B cell (primary cell): ENCODE data around the gene AGXT2. TPM values are rescaled to one million over a fixed set of nuclear protein-coding genes. Genes with fewer than 3 reads are reported as not detected.

Experiments
- ATAC-seq: fragments of 200-7000 bp; cut with Tn5 transposase; one replicate; pipeline ENCODE4 v1.10.0; 2021; ENCODE audit warnings: low read depth, mild to moderate bottlenecking, moderate number of reproducible peaks, moderate library complexity
- CTCF ChIA-PET: fragments of 350-600 bp; sonication (Branson Sonifier 250); formaldehyde crosslinking; loops from one replicate; lab custom pipeline; 2021; ENCODE audit warnings: antibody characterized with exemption, inconsistent platforms; lab: Charles Lee
- POLR2A ChIA-PET: fragments of 350-600 bp; sonication (Branson Sonifier 250); formaldehyde crosslinking; loops from one replicate; lab custom pipeline; 2021; ENCODE audit warnings: antibody characterized with exemption; lab: Charles Lee
- DNase-seq: peaks from one replicate; pipeline ENCODE4 v3.0.0; 2013
- H2AFZ ChIP-seq: 2 replicates; pipeline ENCODE4 v1.6.1; 2012; ENCODE audit warnings: mild to moderate bottlenecking, low read depth, low read length; ENCODE audit not compliant: insufficient read depth, poor library complexity, severe bottlenecking
- H3K27ac ChIP-seq, 2 donors: 1 replicate in 1 of 2; 2 replicates in 1 of 2; pipeline ENCODE4 v1.5.1; 2012 to 2013; ENCODE audit warnings: low read length in 2 of 2, mild to moderate bottlenecking in 2 of 2, moderate library complexity in 1 of 2
- H3K27me3 ChIP-seq, 4 experiments: fragments of 200-600 bp in 1 of 4; sonication (generic) in 1 of 4; replicated peaks in 1 of 4; 1 replicate in 2 of 4; 2 replicates in 2 of 4; pipeline versions ENCODE4 v1.6.1 to v1.7.0; 2013 to 2016; ENCODE audit warnings: low read length in 3 of 4, mild to moderate bottlenecking in 2 of 4, mixed read lengths in 1 of 4, moderate library complexity in 1 of 4; ENCODE audit not compliant: insufficient read depth in 4 of 4, control insufficient read depth in 3 of 4; ENCODE audit errors: control extremely low read depth in 1 of 4
- H3K36me3 ChIP-seq, 2 experiments: replicated peaks in 1 of 2; 1 replicate in 1 of 2; 2 replicates in 1 of 2; pipeline versions ENCODE4 v1.6.1 to v1.7.1; 2013; ENCODE audit warnings: low read length in 1 of 2; ENCODE audit not compliant: insufficient read depth in 2 of 2, control insufficient read depth in 1 of 2; ENCODE audit errors: control extremely low read depth in 1 of 2, extremely low read depth in 1 of 2
- H3K4me1 ChIP-seq, 2 donors: fragments of 200-600 bp in 1 of 2; sonication (generic) in 1 of 2; 1 replicate in 1 of 2; 2 replicates in 1 of 2; pipeline versions ENCODE4 v1.5.1 to v1.6.1; 2013 to 2017; ENCODE audit warnings: low read length in 2 of 2; ENCODE audit not compliant: control insufficient read depth in 2 of 2, insufficient read depth in 2 of 2
- H3K4me2 ChIP-seq: replicated peaks from 2 replicates; pipeline ENCODE3; 2012; ENCODE audit warnings: mild to moderate bottlenecking, low read depth, low read length; ENCODE audit not compliant: poor library complexity, severe bottlenecking
- H3K4me3 ChIP-seq, 5 experiments: fragments of 200-600 bp in 1 of 5; sonication (generic) in 1 of 5; 1 replicate in 3 of 5; 2 replicates in 2 of 5; pipeline versions ENCODE4 v1.5.1 to v1.7.0; 2011 to 2016; ENCODE audit warnings: low read length in 4 of 5, mild to moderate bottlenecking in 4 of 5, low read depth in 2 of 5, control low read depth in 1 of 5, moderate library complexity in 1 of 5; ENCODE audit not compliant: insufficient read depth in 1 of 5; ENCODE audit errors: control extremely low read depth in 1 of 5, extremely low read depth in 1 of 5
- H3K79me2 ChIP-seq: fragments of 200-600 bp; sonication (generic); one replicate; pipeline ENCODE4 v1.6.0; 2016; ENCODE audit warnings: low read length; ENCODE audit not compliant: control insufficient read depth, insufficient read depth
- H3K9ac ChIP-seq: fragments of 200-600 bp; sonication (generic); 2 replicates; pipeline ENCODE4 v1.6.1; 2017; ENCODE audit warnings: mild to moderate bottlenecking, low read length, moderate library complexity
- H3K9me3 ChIP-seq, 3 donors: one replicate each; pipeline versions ENCODE4 v1.6.1 to v1.7.1; 2013; ENCODE audit warnings: low read length in 2 of 3; ENCODE audit not compliant: control insufficient read depth in 2 of 3, insufficient read depth in 1 of 3; ENCODE audit errors: control extremely low read depth in 1 of 3
- H4K20me1 ChIP-seq: 2 replicates; pipeline ENCODE4 v1.6.0; 2012; ENCODE audit warnings: mild to moderate bottlenecking, low read length; ENCODE audit not compliant: insufficient read depth, control insufficient read depth, poor library complexity, severe bottlenecking
- H3K27ac Mint-ChIP-seq: one replicate; pipeline ENCODE4 v1.8.0; 2021; ENCODE audit warnings: mixed read lengths
- H3K27me3 Mint-ChIP-seq: one replicate; pipeline ENCODE4 v1.8.0; 2021; ENCODE audit warnings: mixed read lengths
- H3K4me1 Mint-ChIP-seq: one replicate; pipeline ENCODE4 v1.8.0; 2021; ENCODE audit warnings: mixed read lengths
- H3K4me3 Mint-ChIP-seq: one replicate; pipeline ENCODE4 v1.8.0; 2021; ENCODE audit warnings: mixed read lengths
- H3K9me3 Mint-ChIP-seq: one replicate; pipeline ENCODE4 v1.8.0; 2022; ENCODE audit warnings: mixed read lengths; ENCODE audit not compliant: insufficient read depth
- EZH2 ChIP-seq: IDR thresholded peaks from 2 replicates; pipeline ENCODE4 v1.6.1; 2012; ENCODE audit warnings: borderline replicate concordance, low read depth, mild to moderate bottlenecking, moderate library complexity, low read length; ENCODE audit not compliant: insufficient read depth, poor library complexity, severe bottlenecking
- WGBS: methylation state at CpG from one replicate; pipeline ENCODE4 v1.1.5; 2013; ENCODE audit warnings: missing lambda C conversion rate; ENCODE audit not compliant: insufficient coverage; 5-methylcytosine and 5-hydroxymethylcytosine counted together
- intact Hi-C: fragments of 100-400 bp; cut with micrococcal nuclease; formaldehyde crosslinking; loops from one replicate; pipeline ENCODE4 v1.10.0; 2022
- polyA plus RNA-seq: library from polyadenylated mRNA; depleted of rRNA; stranded (reverse); fragments of >200 nt; gene quantifications from 2 replicates; pipeline ENCODE4 v1.2.3, GENCODE V29; 2012
- total RNA-seq, 2 donors: library from RNA; stranded (reverse); fragments of 120-200 nt in 1 of 2; gene quantifications; 1 replicate in 1 of 2; 2 replicates in 1 of 2; pipeline versions ENCODE4 v1.2.3 to v1.2.4, GENCODE V29; 2013 to 2022
- TF ChIP-seq, protein P1 (sequence below): fragments of 200-600 bp; IDR thresholded peaks from one replicate; pipeline ENCODE4 v1.8.0; 2022; ENCODE audit warnings: antibody characterized with exemption, mild to moderate bottlenecking

AGXT2 gene
- total and polyA plus RNA-seq, 2 donors (not counting 1 experiment from before 2014, with no cell fraction given): not detected

DNA sequence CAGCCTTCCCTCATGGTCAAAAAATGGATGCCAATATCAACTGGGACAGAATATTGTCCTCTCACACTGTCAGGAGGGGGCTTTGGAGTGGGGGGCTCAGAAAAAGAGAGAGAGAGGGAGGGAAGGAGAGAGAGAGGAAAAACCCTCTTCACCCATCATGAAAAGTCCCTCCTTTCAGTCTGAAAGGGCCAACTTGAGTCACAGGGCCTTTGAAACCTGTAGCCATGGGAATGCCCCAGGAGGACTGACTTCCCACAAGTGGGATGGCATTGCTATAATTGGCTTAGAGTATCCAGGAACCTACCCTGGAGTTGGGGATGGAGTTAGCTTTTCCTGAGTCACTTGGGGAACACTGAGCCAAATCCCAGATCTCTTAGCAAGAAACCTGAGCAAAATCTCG is 77.2 kb downstream of the AGXT2 start:
- no peak overlapping the region for H3K9ac ChIP-seq
- peaks cover 0 to 3% (median 3%) of the 10 kb centered on the region in 3 donors for H3K9me3 ChIP-seq
- no peaks in the 10 kb centered on the region for H3K79me2 ChIP-seq
- no peak overlapping the region for H3K4me2 ChIP-seq
- TF ChIP-seq EZH2: no peak
- TF ChIP-seq, protein P1, sequence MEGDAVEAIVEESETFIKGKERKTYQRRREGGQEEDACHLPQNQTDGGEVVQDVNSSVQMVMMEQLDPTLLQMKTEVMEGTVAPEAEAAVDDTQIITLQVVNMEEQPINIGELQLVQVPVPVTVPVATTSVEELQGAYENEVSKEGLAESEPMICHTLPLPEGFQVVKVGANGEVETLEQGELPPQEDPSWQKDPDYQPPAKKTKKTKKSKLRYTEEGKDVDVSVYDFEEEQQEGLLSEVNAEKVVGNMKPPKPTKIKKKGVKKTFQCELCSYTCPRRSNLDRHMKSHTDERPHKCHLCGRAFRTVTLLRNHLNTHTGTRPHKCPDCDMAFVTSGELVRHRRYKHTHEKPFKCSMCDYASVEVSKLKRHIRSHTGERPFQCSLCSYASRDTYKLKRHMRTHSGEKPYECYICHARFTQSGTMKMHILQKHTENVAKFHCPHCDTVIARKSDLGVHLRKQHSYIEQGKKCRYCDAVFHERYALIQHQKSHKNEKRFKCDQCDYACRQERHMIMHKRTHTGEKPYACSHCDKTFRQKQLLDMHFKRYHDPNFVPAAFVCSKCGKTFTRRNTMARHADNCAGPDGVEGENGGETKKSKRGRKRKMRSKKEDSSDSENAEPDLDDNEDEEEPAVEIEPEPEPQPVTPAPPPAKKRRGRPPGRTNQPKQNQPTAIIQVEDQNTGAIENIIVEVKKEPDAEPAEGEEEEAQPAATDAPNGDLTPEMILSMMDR: no peak
- CTCF ChIA-PET: no interaction called here
- no peak for ATAC-seq
- no peaks in the 10 kb centered on the region for H4K20me1 ChIP-seq
- H3K36me3 ChIP-seq: no peaks in the 10 kb centered on the region
- H3K4me1 Mint-ChIP-seq: no peaks in the 10 kb centered on the region
- intact Hi-C loops: no loop called here
- POLR2A ChIA-PET: no interaction called here
- no peaks in the 10 kb centered on the region for H3K27me3 Mint-ChIP-seq
- DNase-seq: no peak
- no peak overlapping the region for H2AFZ ChIP-seq
- H3K4me3 ChIP-seq: no peak overlapping the region
- H3K27ac ChIP-seq: no peak overlapping the region
- H3K9me3 Mint-ChIP-seq: peaks cover 11% of the 10 kb centered on the region
- no peak overlapping the region for H3K4me3 Mint-ChIP-seq
- H3K27ac Mint-ChIP-seq: no peak overlapping the region
- H3K4me1 ChIP-seq: no peaks in the 10 kb centered on the region
- WGBS: no CpG with 5 or more reads among the region's 1 CpG
- no peaks in the 10 kb centered on the region for H3K27me3 ChIP-seq

- WGBS: 100% methylated on average over 2 of the region's 2 CpGs
- no peak overlapping the region for H3K4me2 ChIP-seq
- Mint-ChIP-seq H3K27me3 (no peaks in the 10 kb centered on the region), H3K27ac (no peak overlapping the region), H3K9me3 (peaks cover 11% of the 10 kb centered on the region), H3K4me1 (no peaks in the 10 kb centered on the region), H3K4me3 (no peak overlapping the region)
- H3K4me3 ChIP-seq: no peak overlapping the region
- ATAC-seq: no peak
- H3K27me3 ChIP-seq: no peaks in the 10 kb centered on the region
- H2AFZ ChIP-seq: no peak overlapping the region
- CTCF ChIA-PET: no interaction called here
- H3K36me3 ChIP-seq: no peaks in the 10 kb centered on the region
- no peak for DNase-seq
- no peaks in the 10 kb centered on the region for H3K4me1 ChIP-seq
- intact Hi-C loops: no loop called here
- H3K9ac ChIP-seq: no peak overlapping the region
- H3K79me2 ChIP-seq: no peaks in the 10 kb centered on the region
- peaks cover 3 to 4% (median 3%) of the 10 kb centered on the region in 3 donors for H3K9me3 ChIP-seq
- no peaks in the 10 kb centered on the region for H4K20me1 ChIP-seq
- no peak overlapping the region for H3K27ac ChIP-seq
- POLR2A ChIA-PET: no interaction called here
- no peak for TF ChIP-seq EZH2
- TF ChIP-seq, protein P1: no peak
Observed at GRCh38 chr5:34968258-34968657, 79.5 kb downstream of the AGXT2 start.
